ENCODE results near the gene FRG2. TPM values are rescaled to one million over a fixed set of nuclear protein-coding genes. Genes with fewer than 3 reads are reported as not detected.
"Not testable (repeated sequence)": the region's sequence is repeated elsewhere in the genome, so short reads cannot be mapped to it uniquely, and the experiment has no call there.

FRG2 gene
- total RNA-seq (2013; cell fraction: nucleolus; rRNA removed) = not detected in 2 replicates
- total RNA-seq (2014; rRNA removed) (not detected in 2 replicates), total RNA-seq (2014; rRNA removed; fragmentation: Illumina TruSeq; extraction: Trizol) (not detected in 2 replicates), total RNA-seq (2021) (not detected in 2 replicates), polyA plus RNA-seq (2011; rRNA removed) (not detected in 2 replicates), polyA plus RNA-seq (2014; fragmentation: Illumina TruSeq; extraction: Trizol) (0.21 TPM in 1 of 2 replicates, not detected in the other), polyA plus RNA-seq (2014; fragmentation: Nextera tagmentation; extraction: Ambion mirVana) (not detected), polyA plus RNA-seq (2014; rRNA removed) (0.04 TPM in 1 of 2 replicates, not detected in the other), polyA plus RNA-seq (2016; fragmentation: Nextera tagmentation; extraction: Ambion mirVana) (not detected), polyA minus RNA-seq (2011; rRNA and poly(A)+ RNA removed) (not detected in 2 replicates), Bru-seq, nascent RNA (not detected), BruChase-seq, experiment 1, labeled RNA remaining after a 6-hour chase (percentile 17 among the genes with signal in this experiment), BruChase-seq, experiment 2, labeled RNA remaining after a 2-hour chase (not detected)
- polyA plus RNA-seq (2011; ENCODE audit: low read depth) = not detected
- not detected in 2 replicates for polyA plus RNA-seq (2011; cell fraction: cytosol; rRNA removed)
- not detected in 2 replicates for polyA plus RNA-seq (2011; cell fraction: nucleus; rRNA removed)
- not detected in 2 replicates for polyA plus RNA-seq (2012)
- polyA minus RNA-seq (2011; cell fraction: cytosol; rRNA and poly(A)+ RNA removed) = not detected in 2 replicates
- polyA minus RNA-seq (2011; cell fraction: nucleus; rRNA and poly(A)+ RNA removed) = not detected in 2 replicates
- long read RNA-seq, experiment 1 = 0 reads
- long read RNA-seq, experiment 2 = 0 reads

DNA sequence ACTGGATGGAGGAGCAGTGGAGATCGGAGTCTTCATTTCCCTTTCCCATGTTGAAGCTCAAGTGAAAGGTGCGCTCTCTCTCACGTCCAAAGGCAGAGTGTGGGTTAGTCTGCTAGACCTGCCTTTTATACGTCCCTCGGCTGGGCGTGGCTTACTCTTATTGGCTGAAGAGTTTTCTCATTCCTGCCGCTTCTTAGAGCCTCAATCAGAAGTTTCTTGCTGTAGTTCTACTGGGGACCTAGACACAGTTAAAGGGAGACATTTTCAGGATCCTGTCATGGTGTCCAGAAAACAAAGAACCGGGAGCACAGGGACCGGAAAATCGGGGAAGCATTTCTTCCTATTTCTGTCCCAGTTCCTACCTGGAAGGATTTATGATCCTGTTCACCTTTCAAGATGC, at the start of gene FRG2:
TSS of gene FRG2 (minus strand) at position 101 of the 400 bp plus-strand sequence. CDS start at position 49, 52 bp downstream.
- H3K27ac ChIP-seq (ENCODE audit: control insufficient read depth, insufficient read depth); ATAC-seq; H2AFZ ChIP-seq (ENCODE audit: control insufficient read depth, low read depth, low read length); CTCF ChIA-PET; H3K9me3 ChIP-seq (replicated peaks; ENCODE audit: control insufficient read depth, insufficient read depth, low read length); H4K20me1 ChIP-seq (ENCODE audit: control insufficient read depth, insufficient read depth); POLR2A ChIA-PET; intact Hi-C loops (cut with micrococcal nuclease; ENCODE audit: unreplicated experiment); H3K36me3 ChIP-seq (ENCODE audit: control insufficient read depth in 2 of 2, insufficient read depth in 2 of 2, low read length in 1 of 2); SMC1A ChIA-PET (ENCODE audit: uncharacterized antibody, unreplicated experiment); in situ Hi-C loops (cut with MboI); H3K79me2 ChIP-seq (ENCODE audit: control insufficient read depth, insufficient read depth, low read length); H3K4me1 ChIP-seq (ENCODE audit: control insufficient read depth, insufficient read depth, low read length); H3K4me3 ChIP-seq; RAD21 ChIA-PET (ENCODE audit: unreplicated experiment); BruUV-seq (replicated peaks); FAIRE-seq; DNase-seq (ENCODE audit: low read depth, low spot score); H3K27me3 ChIP-seq (replicated peaks in 1 of 2; ENCODE audit: control insufficient read depth in 2 of 2, insufficient read depth in 2 of 2, low read length in 1 of 2); H3K4me2 ChIP-seq (ENCODE audit: control insufficient read depth, insufficient read depth); H3K9ac ChIP-seq (ENCODE audit: control insufficient read depth, insufficient read depth, low read length): not testable (repeated sequence)
- WGBS (ENCODE audit: insufficient coverage, insufficient replicate concordance, low lambda C conversion rate, missing lambda C conversion rate) = 100% methylated on average over 1 of the region's 10 CpGs

DNA sequence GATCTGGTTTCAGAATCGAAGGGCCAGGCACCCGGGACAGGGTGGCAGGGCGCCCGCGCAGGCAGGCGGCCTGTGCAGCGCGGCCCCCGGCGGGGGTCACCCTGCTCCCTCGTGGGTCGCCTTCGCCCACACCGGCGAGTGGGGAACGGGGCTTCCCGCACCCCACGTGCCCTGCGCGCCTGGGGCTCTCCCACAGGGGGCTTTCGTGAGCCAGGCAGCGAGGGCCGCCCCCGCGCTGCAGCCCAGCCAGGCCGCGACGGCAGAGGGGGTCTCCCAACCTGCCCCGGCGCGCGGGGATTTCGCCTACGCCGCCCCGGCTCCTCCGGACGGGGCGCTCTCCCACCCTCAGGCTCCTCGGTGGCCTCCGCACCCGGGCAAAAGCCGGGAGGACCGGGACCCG, 41.3 kb upstream of the FRG2 start:
- H3K9me3 ChIP-seq (replicated peaks; ENCODE audit: control insufficient read depth, insufficient read depth, low read length); H3K4me3 ChIP-seq; ATAC-seq; H3K9ac ChIP-seq (ENCODE audit: control insufficient read depth, insufficient read depth, low read length); SMC1A ChIA-PET (ENCODE audit: uncharacterized antibody, unreplicated experiment); H3K36me3 ChIP-seq (ENCODE audit: control insufficient read depth in 2 of 2, insufficient read depth in 2 of 2, low read length in 1 of 2); H3K79me2 ChIP-seq (ENCODE audit: control insufficient read depth, insufficient read depth, low read length); BruUV-seq (replicated peaks); H4K20me1 ChIP-seq (ENCODE audit: control insufficient read depth, insufficient read depth); CTCF ChIA-PET; intact Hi-C loops (cut with micrococcal nuclease; ENCODE audit: unreplicated experiment); H3K4me1 ChIP-seq (ENCODE audit: control insufficient read depth, insufficient read depth, low read length); DNase-seq (ENCODE audit: low read depth, low spot score); RAD21 ChIA-PET (ENCODE audit: unreplicated experiment); H2AFZ ChIP-seq (ENCODE audit: control insufficient read depth, low read depth, low read length); H3K27ac ChIP-seq (ENCODE audit: control insufficient read depth, insufficient read depth); H3K4me2 ChIP-seq (ENCODE audit: control insufficient read depth, insufficient read depth); POLR2A ChIA-PET; in situ Hi-C loops (cut with MboI); H3K27me3 ChIP-seq (replicated peaks in 1 of 2; ENCODE audit: control insufficient read depth in 2 of 2, insufficient read depth in 2 of 2, low read length in 1 of 2); FAIRE-seq: not testable (repeated sequence)
- 82% methylated on average over 38 of the region's 45 CpGs for WGBS (ENCODE audit: insufficient coverage, insufficient replicate concordance, low lambda C conversion rate, missing lambda C conversion rate)

DNA sequence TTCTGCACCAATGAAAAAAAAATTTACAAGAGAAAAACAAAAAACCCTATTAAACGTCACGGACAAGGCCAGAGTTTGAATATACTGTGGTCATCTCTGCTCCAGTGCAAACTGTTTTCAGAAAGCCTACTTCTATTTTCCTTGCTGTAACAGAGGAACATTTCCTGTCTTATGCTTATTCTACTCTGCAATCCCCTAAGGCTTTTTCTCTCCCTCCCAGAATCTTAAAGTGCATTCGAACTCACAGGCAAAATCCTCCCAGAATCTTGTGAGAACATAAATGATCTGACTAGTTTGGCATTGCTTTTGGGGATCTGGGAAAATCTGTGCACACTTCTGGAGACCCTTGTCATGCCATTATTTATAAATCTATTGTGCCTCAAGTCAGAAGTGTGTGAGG, 37.7 kb upstream of the FRG2 start:
- RAD21 ChIA-PET (ENCODE audit: unreplicated experiment); H3K79me2 ChIP-seq (ENCODE audit: control insufficient read depth, insufficient read depth, low read length); SMC1A ChIA-PET (ENCODE audit: uncharacterized antibody, unreplicated experiment); DNase-seq (ENCODE audit: low read depth, low spot score); FAIRE-seq; H3K4me3 ChIP-seq; H4K20me1 ChIP-seq (ENCODE audit: control insufficient read depth, insufficient read depth); ATAC-seq; in situ Hi-C loops (cut with MboI); POLR2A ChIA-PET; H3K9ac ChIP-seq (ENCODE audit: control insufficient read depth, insufficient read depth, low read length); H3K4me1 ChIP-seq (ENCODE audit: control insufficient read depth, insufficient read depth, low read length); H3K27ac ChIP-seq (ENCODE audit: control insufficient read depth, insufficient read depth); H3K27me3 ChIP-seq (replicated peaks in 1 of 2; ENCODE audit: control insufficient read depth in 2 of 2, insufficient read depth in 2 of 2, low read length in 1 of 2); CTCF ChIA-PET; H3K36me3 ChIP-seq (ENCODE audit: control insufficient read depth in 2 of 2, insufficient read depth in 2 of 2, low read length in 1 of 2); H2AFZ ChIP-seq (ENCODE audit: control insufficient read depth, low read depth, low read length); H3K4me2 ChIP-seq (ENCODE audit: control insufficient read depth, insufficient read depth); intact Hi-C loops (cut with micrococcal nuclease; ENCODE audit: unreplicated experiment); H3K9me3 ChIP-seq (replicated peaks; ENCODE audit: control insufficient read depth, insufficient read depth, low read length); BruUV-seq (replicated peaks): not testable (repeated sequence)
- WGBS (ENCODE audit: insufficient coverage, insufficient replicate concordance, low lambda C conversion rate, missing lambda C conversion rate) = no CpG with 5 or more reads among the region's 3 CpGs

DNA sequence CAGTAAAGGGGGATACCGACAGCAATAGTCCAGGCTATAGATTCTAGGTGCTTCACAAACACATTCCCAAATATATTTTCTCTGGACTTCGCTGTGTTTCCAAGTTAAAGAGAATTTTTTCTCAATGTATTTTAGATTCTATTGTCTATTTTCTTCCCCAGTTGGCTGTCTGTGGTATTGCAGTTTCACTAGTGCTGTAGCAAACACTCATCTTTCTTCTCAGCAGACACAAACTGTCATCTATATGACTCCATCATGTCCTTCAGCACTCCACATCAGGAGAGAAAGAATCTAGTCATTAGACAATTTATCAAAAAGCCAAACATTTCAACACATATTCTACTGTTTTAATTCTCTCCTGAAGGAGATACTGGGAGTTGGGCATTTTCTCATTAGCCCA, 37.3 kb upstream of the FRG2 start, which contains the start of gene DBET:
TSS of gene DBET (plus strand) at position 161 of the 400 bp plus-strand sequence.
- H3K9ac ChIP-seq (ENCODE audit: control insufficient read depth, insufficient read depth, low read length); H4K20me1 ChIP-seq (ENCODE audit: control insufficient read depth, insufficient read depth); in situ Hi-C loops (cut with MboI); ATAC-seq; DNase-seq (ENCODE audit: low read depth, low spot score); H2AFZ ChIP-seq (ENCODE audit: control insufficient read depth, low read depth, low read length); H3K36me3 ChIP-seq (ENCODE audit: control insufficient read depth in 2 of 2, insufficient read depth in 2 of 2, low read length in 1 of 2); H3K4me1 ChIP-seq (ENCODE audit: control insufficient read depth, insufficient read depth, low read length); H3K27me3 ChIP-seq (replicated peaks in 1 of 2; ENCODE audit: control insufficient read depth in 2 of 2, insufficient read depth in 2 of 2, low read length in 1 of 2); BruUV-seq (replicated peaks); H3K4me3 ChIP-seq; FAIRE-seq; intact Hi-C loops (cut with micrococcal nuclease; ENCODE audit: unreplicated experiment); SMC1A ChIA-PET (ENCODE audit: uncharacterized antibody, unreplicated experiment); H3K4me2 ChIP-seq (ENCODE audit: control insufficient read depth, insufficient read depth); H3K9me3 ChIP-seq (replicated peaks; ENCODE audit: control insufficient read depth, insufficient read depth, low read length); POLR2A ChIA-PET; RAD21 ChIA-PET (ENCODE audit: unreplicated experiment); H3K27ac ChIP-seq (ENCODE audit: control insufficient read depth, insufficient read depth); H3K79me2 ChIP-seq (ENCODE audit: control insufficient read depth, insufficient read depth, low read length); CTCF ChIA-PET: not testable (repeated sequence)
- no CpG with 5 or more reads among the region's 2 CpGs for WGBS (ENCODE audit: insufficient coverage, insufficient replicate concordance, low lambda C conversion rate, missing lambda C conversion rate)
